Mesothelial cell of epicardium (in vitro differentiated cells): Measurements from ENCODE around the gene MOK. TPM values are rescaled to one million over a fixed set of nuclear protein-coding genes. Genes with fewer than 3 reads are reported as not detected.

Source experiments
- DNase-seq, 2 experiments: peaks; one replicate each; pipeline ENCODE4 v3.0.0; 2021; ENCODE audit warnings: low spot score in 2 of 2; ENCODE audit not compliant: unreplicated experiment in 2 of 2
- H3K27ac Mint-ChIP-seq: 2 replicates; pipeline ENCODE4 v1.8.0; 2021; ENCODE audit warnings: mixed read lengths
- H3K27me3 Mint-ChIP-seq: 2 replicates; pipeline ENCODE4 v1.8.0; 2021; ENCODE audit warnings: low read depth, mixed read lengths
- H3K36me3 Mint-ChIP-seq: 2 replicates; pipeline ENCODE4 v1.8.0; 2021; ENCODE audit warnings: mixed read lengths
- H3K4me1 Mint-ChIP-seq: 2 replicates; pipeline ENCODE4 v1.8.0; 2021; ENCODE audit warnings: mixed read lengths
- H3K4me3 Mint-ChIP-seq: 2 replicates; pipeline ENCODE4 v1.8.0; 2021; ENCODE audit warnings: mild to moderate bottlenecking, moderate library complexity, mixed read lengths
- H3K9me3 Mint-ChIP-seq: 2 replicates; pipeline ENCODE4 v1.8.0; 2021; ENCODE audit warnings: mixed read lengths
- total RNA-seq: library from RNA; stranded (reverse); gene quantifications from 3 replicates; pipeline ENCODE4 v1.2.1, GENCODE V29; 2021
- TF ChIP-seq, protein P1 (sequence below): fragments of 200-600 bp; sonication (generic); IDR thresholded peaks from one replicate; pipeline ENCODE4 v1.5.0; 2021; ENCODE audit warnings: antibody characterized with exemption; ENCODE audit not compliant: unreplicated experiment

The MOK gene
- total RNA-seq, 1 donor from 2014 or later = 34.9 TPM

DNA sequence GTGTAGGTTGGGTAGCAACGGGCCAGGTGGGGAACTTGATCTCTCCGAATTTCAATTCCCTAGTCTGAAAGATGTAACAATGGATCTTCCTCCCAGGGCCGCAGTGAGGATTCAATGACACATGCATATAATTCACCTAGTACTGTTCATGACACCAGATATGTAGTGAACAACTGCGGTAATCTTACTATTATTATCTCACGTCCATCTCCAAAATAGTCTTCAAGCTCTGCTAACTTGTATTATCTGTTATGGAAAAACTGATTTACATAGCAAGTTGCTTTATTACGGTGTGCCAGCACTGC is 26.4 kb downstream of the MOK start:
- H3K27me3 Mint-ChIP-seq = no peaks in the 10 kb centered on the region

DNA sequence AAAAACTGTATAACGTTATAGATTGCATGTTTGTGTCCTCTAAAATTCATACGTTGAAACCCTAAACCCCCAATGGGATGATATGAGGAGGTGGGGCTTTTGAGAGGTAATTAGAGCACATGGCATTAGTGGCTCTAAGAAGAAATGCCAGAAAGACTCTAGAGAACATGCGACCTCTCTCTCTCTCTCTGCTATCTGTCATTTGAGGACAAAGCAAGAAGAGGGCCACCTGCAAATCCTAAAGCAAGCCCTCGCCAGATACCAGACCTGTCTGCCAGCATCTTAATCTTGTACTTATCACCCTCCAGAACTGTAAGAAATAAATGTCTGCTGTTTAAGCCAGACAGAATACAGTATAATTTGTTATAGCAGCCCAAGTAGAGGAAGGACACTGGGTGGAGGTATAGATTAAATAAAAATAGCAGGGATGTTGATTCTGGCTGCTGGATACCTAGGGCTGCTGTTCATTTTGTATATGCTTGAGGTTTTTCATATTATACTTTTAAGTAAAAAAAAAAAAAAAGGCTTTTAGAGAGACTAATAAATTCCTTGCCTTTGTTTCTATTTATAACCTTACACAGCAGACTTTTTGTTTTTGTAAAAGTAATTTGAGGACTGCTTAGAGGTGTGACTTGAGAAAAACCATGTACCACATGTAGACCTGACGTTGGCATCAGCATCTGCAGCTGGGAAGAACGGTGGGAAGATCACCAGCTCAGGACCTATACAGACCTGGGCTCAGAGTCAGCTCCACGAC is 26.9 kb downstream of the MOK start:
- Mint-ChIP-seq H3K27me3 (no peaks in the 10 kb centered on the region), H3K9me3 (no peaks in the 10 kb centered on the region), H3K27ac (peak overlapping the region; percentile 73)

More for the DNA sequence above, 26.4 kb downstream of the MOK start:
- Mint-ChIP-seq H3K4me1 (peaks cover 20% of the 10 kb centered on the region), H3K4me3 (no peak overlapping the region), H3K27ac (no peak overlapping the region), H3K9me3 (no peaks in the 10 kb centered on the region), H3K36me3 (peaks cover 13% of the 10 kb centered on the region)
- TF ChIP-seq, protein P1, sequence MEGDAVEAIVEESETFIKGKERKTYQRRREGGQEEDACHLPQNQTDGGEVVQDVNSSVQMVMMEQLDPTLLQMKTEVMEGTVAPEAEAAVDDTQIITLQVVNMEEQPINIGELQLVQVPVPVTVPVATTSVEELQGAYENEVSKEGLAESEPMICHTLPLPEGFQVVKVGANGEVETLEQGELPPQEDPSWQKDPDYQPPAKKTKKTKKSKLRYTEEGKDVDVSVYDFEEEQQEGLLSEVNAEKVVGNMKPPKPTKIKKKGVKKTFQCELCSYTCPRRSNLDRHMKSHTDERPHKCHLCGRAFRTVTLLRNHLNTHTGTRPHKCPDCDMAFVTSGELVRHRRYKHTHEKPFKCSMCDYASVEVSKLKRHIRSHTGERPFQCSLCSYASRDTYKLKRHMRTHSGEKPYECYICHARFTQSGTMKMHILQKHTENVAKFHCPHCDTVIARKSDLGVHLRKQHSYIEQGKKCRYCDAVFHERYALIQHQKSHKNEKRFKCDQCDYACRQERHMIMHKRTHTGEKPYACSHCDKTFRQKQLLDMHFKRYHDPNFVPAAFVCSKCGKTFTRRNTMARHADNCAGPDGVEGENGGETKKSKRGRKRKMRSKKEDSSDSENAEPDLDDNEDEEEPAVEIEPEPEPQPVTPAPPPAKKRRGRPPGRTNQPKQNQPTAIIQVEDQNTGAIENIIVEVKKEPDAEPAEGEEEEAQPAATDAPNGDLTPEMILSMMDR = no peak
- no peak for DNase-seq

DNA sequence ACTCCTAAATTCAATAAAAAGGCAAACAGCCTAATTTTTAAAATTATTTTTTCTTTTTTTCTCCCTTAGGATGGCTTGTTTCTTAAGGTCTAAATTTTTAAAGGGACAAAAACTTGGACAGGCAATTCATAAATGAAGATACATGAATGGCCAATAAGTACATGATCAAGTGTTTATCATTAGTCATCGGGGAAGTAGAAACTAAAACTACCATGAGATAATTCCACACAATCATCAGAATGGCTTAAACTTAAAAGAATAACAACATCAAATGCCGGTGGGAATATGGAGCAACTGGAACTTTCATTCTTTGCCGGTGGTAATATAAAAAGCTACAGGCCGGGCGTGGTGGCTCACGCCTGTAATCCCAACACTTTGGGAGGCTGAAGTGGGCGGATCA is 29.1 kb downstream of the MOK start:
- TF ChIP-seq, protein P1 = no peak
- Mint-ChIP-seq H3K36me3 (peaks cover 11% of the 10 kb centered on the region), H3K27ac (no peak overlapping the region), H3K4me1 (peaks cover 20% of the 10 kb centered on the region), H3K27me3 (no peaks in the 10 kb centered on the region), H3K4me3 (no peak overlapping the region), H3K9me3 (no peaks in the 10 kb centered on the region)
- DNase-seq = no peak

More for the DNA sequence above, 26.9 kb downstream of the MOK start:
- peaks cover 20% of the 10 kb centered on the region for H3K4me1 Mint-ChIP-seq
- H3K36me3 Mint-ChIP-seq = peaks cover 13% of the 10 kb centered on the region
- TF ChIP-seq, protein P1 = no peak
- no peak for DNase-seq
- H3K4me3 Mint-ChIP-seq = no peak overlapping the region

- TF ChIP-seq, protein P1 = no peak
- H3K27me3 Mint-ChIP-seq = no peaks in the 10 kb centered on the region
- no peak overlapping the region for H3K27ac Mint-ChIP-seq
- H3K4me1 Mint-ChIP-seq = no peaks in the 10 kb centered on the region
- H3K4me3 Mint-ChIP-seq = no peak overlapping the region
- H3K9me3 Mint-ChIP-seq = no peaks in the 10 kb centered on the region
- DNase-seq = no peak
- peaks cover 6% of the 10 kb centered on the region for H3K36me3 Mint-ChIP-seq
Measured at GRCh38 chr14:102272392-102272791, 32.6 kb downstream of the MOK start.

GRCh38 chr14:102264775-102265174 is 40.2 kb downstream of the MOK start:
- TF ChIP-seq, protein P1 = no peak
- Mint-ChIP-seq H3K27me3 (no peaks in the 10 kb centered on the region), H3K27ac (peak overlapping the region; percentile 77), H3K36me3 (no peaks in the 10 kb centered on the region), H3K9me3 (no peaks in the 10 kb centered on the region), H3K4me3 (no peak overlapping the region), H3K4me1 (peaks cover 20% of the 10 kb centered on the region)
- no peak for DNase-seq
